Activated CD4-positive, alpha-beta T cell treated with anti-CD3 and anti-CD28 coated beads, Interleukin-2, Interleukin-6, amounts not matched to agents 100 ng/mL and 50 ng/mL, durations not matched to agents 16 hours and 8 hours (primary cell): Measurements from ENCODE around the gene CYP24A1.
"Not testable (repeated sequence)": the region's sequence is repeated elsewhere in the genome, so short reads cannot be mapped to it uniquely, and the experiment has no call there.

Source experiments
- DNase-seq: peaks from one replicate; pipeline ENCODE4 v3.0.0-alpha.2; 2020

The CYP24A1 gene

GRCh38 chr20:54132612-54133433 lies 41.0 kb downstream of the CYP24A1 start:
- DNase-seq = no peak

DNA sequence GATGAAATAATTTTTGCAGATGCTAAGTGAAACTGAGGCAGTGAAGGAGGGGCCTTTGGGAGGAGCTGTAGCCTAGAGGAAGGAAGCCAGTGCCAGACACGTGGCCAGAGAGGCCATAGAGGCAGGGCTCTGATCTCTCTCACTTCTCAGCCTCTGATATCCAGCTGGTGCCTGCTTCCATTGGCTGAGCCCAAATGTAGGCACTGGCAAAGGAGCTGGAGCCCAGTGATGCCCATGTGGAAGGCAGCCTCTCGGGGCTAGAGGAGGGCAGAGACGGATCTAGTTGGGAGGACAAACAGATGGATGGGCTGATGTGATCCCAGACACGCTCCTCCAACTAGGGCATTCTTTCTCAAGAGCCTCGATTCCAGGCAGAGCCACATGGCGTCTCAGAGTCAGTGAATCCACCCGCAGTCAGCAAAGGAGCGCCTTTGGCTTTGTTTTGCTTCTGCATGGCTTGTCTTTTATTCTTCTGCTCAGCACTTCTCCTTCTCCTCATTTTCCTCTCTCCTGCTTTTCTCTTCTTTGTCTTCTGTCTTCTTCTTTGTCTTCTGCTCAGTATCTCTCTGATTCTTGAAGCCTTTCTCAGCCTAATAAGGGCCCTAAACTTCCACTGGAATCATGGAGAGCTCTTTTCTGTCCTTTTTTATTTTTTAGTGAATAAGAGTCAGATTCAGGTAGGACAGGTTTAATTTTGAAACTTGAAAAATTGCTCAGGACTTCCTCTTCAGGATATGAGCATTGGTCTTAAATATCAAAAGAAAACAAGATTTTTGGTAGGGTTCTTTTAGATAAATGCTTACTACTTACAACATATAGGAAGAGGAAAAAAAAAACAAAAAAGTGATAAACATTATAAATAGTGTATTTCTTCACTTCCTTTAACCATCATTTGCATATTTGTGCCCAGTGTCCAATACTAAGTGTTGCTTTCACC lies 41.8 kb downstream of the CYP24A1 start:
- DNase-seq = no peak

GRCh38 chr20:54131125-54131524 lies 42.7 kb downstream of the CYP24A1 start:
- not testable (repeated sequence) for DNase-seq

- no peak for DNase-seq
These were observed 44.4 kb downstream of the CYP24A1 start for GRCh38 chr20:54129350-54129749.

DNA sequence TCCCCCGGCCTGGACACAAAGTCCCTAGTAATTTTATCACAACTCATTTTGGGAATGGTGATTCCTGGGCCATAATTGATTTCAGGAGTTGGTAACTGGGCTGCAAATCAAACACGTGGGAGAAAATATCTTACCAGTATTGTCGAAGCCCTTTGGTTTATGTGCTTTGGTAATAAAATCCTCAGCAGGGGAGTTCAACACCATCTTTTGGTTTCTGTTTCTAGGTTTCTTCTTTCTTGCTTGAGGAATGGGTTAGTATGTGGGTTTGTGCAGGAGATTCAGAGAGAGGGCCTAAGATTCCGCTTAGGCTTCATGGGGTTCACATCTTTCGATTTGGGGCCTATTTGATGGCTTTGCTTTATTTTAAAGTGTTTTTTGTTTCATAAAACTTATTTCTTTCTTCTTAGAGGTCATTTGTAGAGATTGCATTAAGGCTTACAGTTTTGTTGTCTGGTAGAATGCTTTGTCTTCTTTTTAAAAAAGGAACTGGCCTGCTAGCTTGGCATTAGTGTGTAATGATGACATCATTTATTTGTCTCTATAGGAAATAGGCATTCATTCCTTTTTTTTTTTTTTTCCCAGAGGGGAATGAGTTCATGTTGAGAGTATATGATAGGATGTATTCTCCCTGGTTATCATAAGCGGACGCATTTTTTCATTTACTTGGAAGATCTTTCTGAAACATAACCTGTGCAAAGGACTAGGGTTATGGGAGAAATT lies 45.8 kb downstream of the CYP24A1 start:
- DNase-seq = no peak

DNA sequence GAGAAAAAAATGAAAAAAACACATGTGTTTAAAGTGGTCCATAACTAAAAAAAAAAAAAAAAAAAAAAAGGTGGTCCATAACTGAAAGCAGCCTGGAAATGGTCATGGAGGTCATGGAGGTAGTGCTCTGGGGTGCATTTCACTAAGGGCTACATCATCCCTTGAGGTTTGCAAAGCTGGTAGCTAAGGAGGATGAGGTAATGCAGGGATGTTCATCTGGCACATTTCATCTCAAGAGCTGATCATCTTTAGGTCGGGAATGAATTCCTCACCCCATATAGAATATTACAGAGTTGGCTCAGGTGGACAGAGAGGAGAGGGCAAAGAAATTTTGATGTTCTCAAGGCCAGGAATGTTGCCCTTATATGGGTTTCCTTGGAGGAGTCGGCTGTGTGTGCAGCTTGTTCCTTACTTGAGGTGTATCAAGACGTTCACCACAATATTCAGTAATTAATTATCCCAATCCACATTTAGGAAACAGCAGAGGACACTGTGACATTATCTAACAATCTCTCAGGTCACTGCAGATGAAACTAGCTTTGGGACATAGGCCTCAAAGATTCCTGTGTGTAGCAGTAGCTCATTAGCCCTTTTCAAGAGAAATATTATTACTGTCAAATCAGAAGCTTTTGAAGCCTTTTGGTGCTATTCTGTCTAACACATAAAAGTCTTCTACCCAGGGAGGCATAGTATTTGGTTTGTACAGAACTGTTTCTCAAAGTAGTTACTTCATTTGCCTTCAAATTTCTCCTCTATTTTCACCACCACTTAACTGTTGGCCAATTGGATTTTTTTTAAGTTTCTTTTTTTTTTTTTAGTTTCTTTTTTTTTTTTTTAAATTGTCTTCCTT lies 46.8 kb downstream of the CYP24A1 start:
- no peak for DNase-seq

GRCh38 chr20:54126328-54126727 lies 47.5 kb downstream of the CYP24A1 start:
- DNase-seq = not testable (repeated sequence)

GRCh38 chr20:54123587-54124180 lies 50.1 kb downstream of the CYP24A1 start:
- no peak for DNase-seq

DNA sequence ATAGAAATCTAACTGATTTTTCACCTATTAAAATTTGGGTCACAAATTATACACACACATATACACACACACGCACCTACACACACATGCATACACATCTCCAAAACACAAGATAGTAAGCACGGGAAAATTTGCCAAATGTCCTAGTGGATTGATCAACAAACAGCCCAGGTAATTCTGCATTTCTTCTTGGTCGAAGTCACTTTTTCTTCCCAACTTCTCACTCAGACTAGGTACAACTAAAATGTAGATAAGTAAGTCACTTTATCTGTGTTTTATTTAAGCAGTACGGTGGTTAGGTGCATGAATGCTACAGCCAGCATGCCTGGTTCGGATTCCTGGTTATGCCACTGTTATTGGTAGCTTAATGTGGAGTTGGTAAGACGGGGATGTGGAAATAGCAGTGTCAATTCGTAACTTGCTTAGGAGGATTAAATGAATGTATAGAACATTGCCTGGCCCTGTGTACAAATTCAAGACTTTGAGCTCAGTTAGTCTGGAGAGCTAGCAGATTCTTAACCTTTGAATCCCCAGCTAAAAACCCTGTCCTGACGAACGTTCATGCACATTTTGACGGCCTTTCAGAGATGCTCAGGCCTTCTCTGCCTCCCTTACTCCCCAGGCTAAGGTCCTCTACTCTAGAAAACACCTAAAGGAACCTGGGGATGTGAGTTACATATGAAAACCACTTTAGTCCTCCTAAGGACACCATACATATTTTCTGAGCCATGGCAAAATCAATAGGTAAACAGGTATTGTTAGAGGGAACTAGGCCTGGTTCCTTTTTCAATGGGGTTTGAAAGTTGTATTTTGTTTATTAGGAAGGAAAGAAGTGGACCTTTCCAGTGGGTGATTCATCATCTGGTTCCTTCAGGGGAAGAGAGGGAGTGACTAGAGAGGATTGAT lies 50.9 kb downstream of the CYP24A1 start:
- DNase-seq = no peak

DNA sequence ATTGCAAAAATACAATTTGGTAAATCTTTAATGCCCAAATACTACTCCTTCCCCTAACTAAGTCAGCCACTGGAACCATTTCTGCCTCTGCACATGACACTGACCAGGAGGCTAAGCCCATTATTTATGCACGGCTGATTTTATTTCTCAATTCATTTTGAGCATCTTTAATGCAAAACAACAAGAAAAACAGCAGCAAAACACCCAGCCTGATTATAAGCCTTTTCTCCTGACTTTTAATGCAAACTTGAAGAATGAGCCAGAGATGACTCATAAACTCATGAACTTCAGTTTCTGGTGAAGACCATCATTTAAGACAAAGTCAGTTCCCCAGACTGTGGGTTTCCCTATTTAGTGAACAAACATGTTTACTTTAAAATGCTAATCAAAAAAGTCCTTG lies 51.6 kb downstream of the CYP24A1 start:
- no peak for DNase-seq

- DNase-seq = no peak
These were observed 54.0 kb downstream of the CYP24A1 start for GRCh38 chr20:54119744-54120143.

DNA sequence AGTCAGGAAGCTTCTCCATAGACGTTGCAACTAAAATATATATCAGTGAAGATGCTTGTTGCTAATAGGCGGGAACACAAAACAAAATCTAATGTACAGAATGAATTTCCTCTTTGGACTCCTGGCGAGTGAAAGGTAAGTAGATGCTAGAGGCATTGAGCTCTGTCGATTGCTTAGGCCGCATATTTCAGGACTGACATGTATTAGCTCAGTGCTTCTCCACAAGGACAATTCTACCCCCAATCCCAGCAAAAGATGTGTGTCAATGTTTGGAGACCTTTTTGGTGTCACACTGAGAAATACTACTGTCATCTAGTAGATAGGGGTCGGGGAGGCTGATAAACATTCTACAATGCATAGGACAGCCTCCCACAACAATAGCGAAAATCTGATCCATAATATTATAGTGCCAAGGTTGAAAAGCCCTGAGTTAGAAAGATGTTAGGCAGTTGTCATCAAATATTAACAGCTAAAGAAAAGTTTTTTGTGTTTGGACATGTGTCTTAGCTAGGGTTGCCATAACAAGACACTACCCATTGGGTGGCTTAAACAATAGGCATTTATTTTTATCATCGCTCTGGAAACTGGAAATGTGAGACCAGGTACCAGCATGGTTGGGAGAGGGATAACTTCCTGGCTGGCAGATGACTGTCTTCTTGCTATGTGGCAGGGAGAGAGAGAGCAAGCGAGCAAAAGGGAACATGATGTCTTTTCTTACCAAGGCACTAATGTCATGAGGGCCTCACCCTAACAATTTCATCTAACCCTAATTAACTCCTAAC lies 55.4 kb downstream of the CYP24A1 start:
- no peak for DNase-seq

DNA sequence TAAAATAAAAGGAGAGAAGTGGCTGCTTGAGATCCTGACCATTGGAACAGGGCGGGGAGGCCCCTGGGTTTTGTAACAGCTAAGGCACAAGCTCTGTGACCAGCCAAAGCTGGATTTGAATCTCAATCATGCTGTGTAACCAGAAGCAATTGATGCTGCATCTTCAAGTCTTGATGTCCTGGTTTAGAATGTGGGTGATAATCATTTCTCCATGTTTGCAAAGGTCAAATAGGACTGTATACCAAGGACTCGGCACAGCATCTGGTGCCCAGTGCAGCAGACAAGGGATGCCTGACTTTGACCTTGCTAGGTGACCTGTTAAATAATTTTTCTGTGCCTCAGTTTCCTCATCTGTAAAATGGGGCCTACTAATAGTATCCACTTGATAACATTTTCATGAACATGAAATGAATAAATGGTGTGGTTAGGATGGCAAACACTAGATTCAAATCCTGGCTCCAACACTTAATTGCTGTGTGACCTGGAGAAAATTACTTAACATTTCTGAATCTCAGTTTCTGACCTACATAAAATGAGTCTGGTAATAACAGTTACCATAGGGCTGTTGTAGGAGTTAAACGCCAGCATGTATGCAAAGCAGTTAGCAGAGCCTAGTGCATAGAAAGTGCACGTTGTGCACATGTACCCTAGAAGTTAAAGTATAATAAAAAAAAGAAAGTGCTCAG lies 57.1 kb downstream of the CYP24A1 start:
- DNase-seq = no peak

- DNase-seq = no peak
These were observed 58.5 kb downstream of the CYP24A1 start for GRCh38 chr20:54115172-54115854.

DNA sequence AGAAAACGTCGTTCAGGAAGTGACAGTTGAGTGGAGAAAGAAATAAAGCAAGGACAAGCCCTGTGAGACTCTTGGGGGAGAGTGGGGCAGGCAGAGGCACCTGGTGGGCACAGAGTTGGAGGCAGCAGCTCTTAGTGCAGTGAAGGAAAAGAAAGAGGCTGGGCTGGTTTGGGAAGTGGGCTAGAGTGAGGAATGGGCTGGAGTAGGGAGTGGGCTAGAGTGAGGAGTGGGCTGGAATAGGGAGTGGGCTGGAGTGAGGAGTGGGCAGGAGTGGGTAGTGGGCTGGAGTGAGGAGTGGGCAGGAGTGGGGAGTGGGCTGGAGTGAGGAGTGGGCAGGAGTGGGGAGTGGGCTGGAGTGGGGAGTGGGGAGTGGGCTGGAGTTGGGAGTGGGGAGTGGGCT lies 59.7 kb downstream of the CYP24A1 start:
- no peak for DNase-seq

GRCh38 chr20:54113566-54113965 lies 60.2 kb downstream of the CYP24A1 start:
- no peak for DNase-seq

DNA sequence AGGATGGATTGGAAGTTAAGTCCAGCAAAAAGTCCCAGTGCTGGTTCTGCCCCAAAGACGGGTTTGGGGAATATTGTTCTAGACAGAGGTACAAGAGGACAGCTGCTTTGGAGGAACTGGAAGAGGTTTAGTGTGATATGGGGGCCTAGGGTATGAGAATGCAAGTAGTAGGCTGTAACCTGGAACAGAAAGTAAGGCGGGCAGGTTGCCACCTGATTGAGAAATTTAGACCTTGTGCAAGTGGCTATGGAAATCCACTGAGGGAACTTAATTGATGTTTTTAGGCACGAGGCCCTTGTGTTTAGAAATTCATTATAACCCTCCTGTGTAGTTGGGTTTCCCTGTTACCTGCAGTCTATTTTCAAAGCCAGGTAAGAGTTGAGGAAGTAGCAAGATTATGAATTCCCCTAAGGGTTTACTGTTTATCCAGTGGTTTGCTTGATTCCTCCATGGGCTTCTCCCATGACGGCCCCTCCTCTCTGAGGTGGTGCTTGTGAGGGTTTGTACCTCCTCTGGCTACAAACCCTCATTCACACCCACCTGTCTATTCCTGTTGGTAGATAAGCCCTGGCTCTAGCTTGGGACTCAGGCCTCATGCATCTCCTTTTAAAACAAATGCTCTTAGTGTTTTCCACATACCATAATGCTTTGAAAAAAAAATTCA lies 61.4 kb downstream of the CYP24A1 start:
- DNase-seq = no peak

GRCh38 chr20:54111460-54111859 lies 62.3 kb downstream of the CYP24A1 start:
- no peak for DNase-seq
